Urinary bladder (tissue), 4 donors: ENCODE measurements around the gene MRPL47. TPM values are rescaled to one million over a fixed set of nuclear protein-coding genes. Genes with fewer than 3 reads are reported as not detected.

ENCODE experiments used
- DNase-seq: peaks from one replicate; pipeline ENCODE4 v3.0.0-alpha.2; 2015; ENCODE audit errors: extremely low spot score
- H3K27ac ChIP-seq: one replicate; pipeline ENCODE4 v1.5.1; 2013; ENCODE audit warnings: low read depth, mild to moderate bottlenecking, moderate library complexity
- H3K36me3 ChIP-seq: one replicate; pipeline ENCODE4 v1.6.1; 2013; ENCODE audit warnings: mild to moderate bottlenecking, moderate library complexity; ENCODE audit not compliant: insufficient read depth
- H3K4me1 ChIP-seq: one replicate; pipeline ENCODE4 v1.6.1; 2013; ENCODE audit warnings: mild to moderate bottlenecking, moderate library complexity; ENCODE audit not compliant: insufficient read depth
- H3K4me3 ChIP-seq: one replicate; pipeline ENCODE4 v1.5.1; 2013; ENCODE audit warnings: low read depth, low read length
- WGBS: extraction: QIAGEN DNeasy Blood & Tissue Kit; methylation state at CpG from one replicate; pipeline ENCODE4 v1.1.7; 2013; 5-methylcytosine and 5-hydroxymethylcytosine counted together
- polyA plus RNA-seq: library from polyadenylated mRNA; stranded (reverse); fragments of 200-250 nt; gene quantifications from one replicate; pipeline ENCODE4 v1.2.3, GENCODE V29; 2013
- small RNA-seq: library from RNA; depleted of rRNA; stranded (forward); fragments of <200 nt; gene quantifications from one replicate; pipeline ENCODE3, GENCODE V24; 2014
- total RNA-seq: library from RNA; depleted of rRNA; stranded (reverse); fragments of >200 nt; gene quantifications from one replicate; pipeline ENCODE4 v1.2.3, GENCODE V29; 2014
- donor health status: healthy with polysubstance abuse.
- donor health status: healthy.

The MRPL47 gene
- total and polyA plus RNA-seq, 2 donors: 30.6 to 34.3 TPM

- Histone ChIP-seq H3K27ac (no peak overlapping the region), H3K4me1 (no peaks in the 10 kb centered on the region), H3K4me3 (no peak overlapping the region), H3K36me3 (no peaks in the 10 kb centered on the region)
- 94% methylated on average over 1 of the region's 1 CpG for WGBS
- DNase-seq: no peak
Measured at GRCh38 chr3:179560791-179561190, 43.6 kb downstream of the MRPL47 start.

GRCh38 chr3:179558742-179559364, 45.6 kb downstream of the MRPL47 start:
- WGBS: 5% methylated on average over 3 of the region's 3 CpGs
- H3K36me3 ChIP-seq: no peaks in the 10 kb centered on the region
- no peak overlapping the region for H3K4me3 ChIP-seq
- H3K27ac ChIP-seq: no peak overlapping the region
- no peaks in the 10 kb centered on the region for H3K4me1 ChIP-seq
- peak; percentile 13 for DNase-seq

GRCh38 chr3:179551349-179552105, 52.9 kb downstream of the MRPL47 start:
- Histone ChIP-seq H3K27ac (no peak overlapping the region), H3K4me3 (no peak overlapping the region), H3K36me3 (no peaks in the 10 kb centered on the region), H3K4me1 (no peaks in the 10 kb centered on the region)
- 41% methylated on average over 4 of the region's 4 CpGs for WGBS
- DNase-seq: no peak

- Histone ChIP-seq H3K27ac (no peak overlapping the region), H3K4me3 (no peak overlapping the region), H3K36me3 (no peaks in the 10 kb centered on the region), H3K4me1 (no peaks in the 10 kb centered on the region)
- no peak for DNase-seq
- 88% methylated on average over 2 of the region's 2 CpGs for WGBS
Measured at GRCh38 chr3:179546814-179547241, 57.6 kb downstream of the MRPL47 start.

- Histone ChIP-seq H3K4me1 (no peaks in the 10 kb centered on the region), H3K27ac (no peak overlapping the region), H3K36me3 (no peaks in the 10 kb centered on the region), H3K4me3 (no peak overlapping the region)
- DNase-seq: no peak
- 76% methylated on average over 2 of the region's 2 CpGs for WGBS
Measured at GRCh38 chr3:179544981-179545645, 59.3 kb downstream of the MRPL47 start.

GRCh38 chr3:179542375-179542774, 62.1 kb downstream of the MRPL47 start:
- Histone ChIP-seq H3K36me3 (no peaks in the 10 kb centered on the region), H3K4me1 (no peaks in the 10 kb centered on the region), H3K4me3 (no peak overlapping the region), H3K27ac (no peak overlapping the region)
- no peak for DNase-seq

GRCh38 chr3:179541596-179541995, 62.8 kb downstream of the MRPL47 start:
- Histone ChIP-seq H3K4me3 (no peak overlapping the region), H3K36me3 (no peaks in the 10 kb centered on the region), H3K4me1 (no peaks in the 10 kb centered on the region), H3K27ac (no peak overlapping the region)
- DNase-seq: no peak
- WGBS: 93% methylated on average over 1 of the region's 1 CpG

GRCh38 chr3:179541094-179541493, 63.3 kb downstream of the MRPL47 start:
- H3K36me3 ChIP-seq: no peaks in the 10 kb centered on the region
- no peak overlapping the region for H3K27ac ChIP-seq
- H3K4me1 ChIP-seq: no peaks in the 10 kb centered on the region
- 87% methylated on average over 2 of the region's 2 CpGs for WGBS
- no peak for DNase-seq
- no peak overlapping the region for H3K4me3 ChIP-seq

Small RNAs within 50 kb of the gene (small RNA-seq; reads per million reads assigned to genes)
- gene AC090425.1 (not detected), gene RF01210 (not detected)

Other genes with a start within 250 kb of the MRPL47 start
- gene GNB4, start 153.2 kb downstream of the MRPL47 start, total RNA-seq: 124 TPM
- 15.1 TPM for gene GNB4, start 153.2 kb downstream of the MRPL47 start, polyA plus RNA-seq
- 54.9 TPM for gene ACTL6A, start 41.7 kb downstream of the MRPL47 start, total RNA-seq
- gene ACTL6A, start 41.7 kb downstream of the MRPL47 start, polyA plus RNA-seq: 38.9 TPM
- gene NDUFB5, start 156 bp upstream of the MRPL47 start, total RNA-seq: 190 TPM
- gene NDUFB5, start 156 bp upstream of the MRPL47 start, polyA plus RNA-seq: 70.4 TPM
- 12.1 TPM for gene USP13, start 48.4 kb upstream of the MRPL47 start, total RNA-seq
- 6.4 TPM for gene USP13, start 48.4 kb upstream of the MRPL47 start, polyA plus RNA-seq